ENCODE results near the gene RAVER1. TPM values are rescaled to one million over a fixed set of nuclear protein-coding genes. Genes with fewer than 3 reads are reported as not detected.

RAVER1 gene
- total and polyA plus RNA-seq, 2 donors (not counting 3 experiments of a cell fraction or from before 2014, with no cell fraction given), result 5.2 to 47.6 TPM

DNA sequence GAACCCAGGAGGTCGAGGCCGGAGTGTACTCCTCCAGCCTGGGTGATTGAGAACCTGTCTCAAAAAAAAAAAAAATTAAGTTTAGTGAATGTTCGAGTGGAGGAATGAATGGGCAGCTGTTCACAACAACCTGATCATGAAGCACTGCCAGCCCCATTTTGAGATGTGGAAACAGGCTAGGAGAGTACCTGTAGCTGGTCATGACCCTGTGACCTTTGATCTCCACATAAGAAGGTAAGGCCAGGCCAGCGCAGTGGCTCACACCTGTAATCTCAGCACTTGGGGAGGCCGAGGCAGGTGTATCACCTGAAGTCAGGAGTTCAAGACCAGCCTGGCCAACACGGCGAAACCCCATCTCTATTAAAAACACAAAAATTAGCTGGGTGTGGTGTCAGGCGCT, 7.6 kb downstream of the RAVER1 start:
- CTCF ChIA-PET, result no interaction called here
- Histone ChIP-seq H3K36me3 (ENCODE audit: control insufficient read depth in 2 of 2, extremely low read depth in 1 of 2, insufficient read depth in 2 of 2, low read length in 2 of 2) (peaks cover 9 to 55% of the 10 kb centered on the region in 2 experiments), H3K4me3 (replicated peaks in 1 of 3; ENCODE audit: insufficient read depth in 1 of 3, low read depth in 1 of 3, low read length in 3 of 3) (no peak overlapping the region), H3K9ac (replicated peaks; ENCODE audit: extremely low read depth, insufficient read depth, low read length) (no peak overlapping the region), H3K4me1 (ENCODE audit: control insufficient read depth, extremely low read depth, insufficient read depth, low read length) (no peaks in the 10 kb centered on the region), H3K9me1 (replicated peaks; ENCODE audit: control insufficient read depth, extremely low read depth, insufficient read depth, low read length) (no peaks in the 10 kb centered on the region), H3K27me3 (ENCODE audit: control insufficient read depth in 2 of 2, insufficient read depth in 2 of 2, low read length in 2 of 2) (no peaks in the 10 kb centered on the region), H2AFZ (ENCODE audit: low read depth, low read length) (no peak overlapping the region), H3K9me3 (replicated peaks; ENCODE audit: control insufficient read depth, insufficient read depth, low read length) (no peaks in the 10 kb centered on the region), H3K79me2 (ENCODE audit: control insufficient read depth, insufficient read depth, low read length) (peaks cover 7% of the 10 kb centered on the region), H3K4me2 (ENCODE audit: insufficient read depth, low read length) (no peak overlapping the region), H4K20me1 (replicated peaks; ENCODE audit: control insufficient read depth, extremely low read depth, insufficient read depth, low read length) (no peaks in the 10 kb centered on the region), H3K27ac (ENCODE audit: insufficient read depth, low read depth, low read length) (no peak overlapping the region)
- POLR2A ChIA-PET, result interaction anchor here (0.6 kb wide), 1 partner anchor 46 kb away, joined by 3 read pairs; no protein-coding TSS in a partner anchor
- no TSS peak for BruUV-seq (replicated peaks)
- FAIRE-seq, result no peak
- dilution Hi-C loops (cut with MboI; ENCODE audit: extremely low pct_ligation_motif_present, low sequenced_read_pairs) (no loop called here), intact Hi-C loops (cut with micrococcal nuclease) (no loop called here)
- no peak for TF ChIP-seq GATA2 (IDR thresholded peaks at IDR 0.05; ENCODE audit: insufficient read depth, insufficient read length, low read depth, low read length)
- no peak for TF ChIP-seq JUN (IDR thresholded peaks at IDR 0.05; ENCODE audit: borderline replicate concordance, insufficient read depth, insufficient read length, low read depth)
- no peak for TF ChIP-seq POLR2AphosphoS5 (IDR thresholded peaks at IDR 0.05; ENCODE audit: insufficient read depth, low read depth, low read length)
- no peak for DNase-seq (ENCODE audit: low read depth, low spot score)

DNA sequence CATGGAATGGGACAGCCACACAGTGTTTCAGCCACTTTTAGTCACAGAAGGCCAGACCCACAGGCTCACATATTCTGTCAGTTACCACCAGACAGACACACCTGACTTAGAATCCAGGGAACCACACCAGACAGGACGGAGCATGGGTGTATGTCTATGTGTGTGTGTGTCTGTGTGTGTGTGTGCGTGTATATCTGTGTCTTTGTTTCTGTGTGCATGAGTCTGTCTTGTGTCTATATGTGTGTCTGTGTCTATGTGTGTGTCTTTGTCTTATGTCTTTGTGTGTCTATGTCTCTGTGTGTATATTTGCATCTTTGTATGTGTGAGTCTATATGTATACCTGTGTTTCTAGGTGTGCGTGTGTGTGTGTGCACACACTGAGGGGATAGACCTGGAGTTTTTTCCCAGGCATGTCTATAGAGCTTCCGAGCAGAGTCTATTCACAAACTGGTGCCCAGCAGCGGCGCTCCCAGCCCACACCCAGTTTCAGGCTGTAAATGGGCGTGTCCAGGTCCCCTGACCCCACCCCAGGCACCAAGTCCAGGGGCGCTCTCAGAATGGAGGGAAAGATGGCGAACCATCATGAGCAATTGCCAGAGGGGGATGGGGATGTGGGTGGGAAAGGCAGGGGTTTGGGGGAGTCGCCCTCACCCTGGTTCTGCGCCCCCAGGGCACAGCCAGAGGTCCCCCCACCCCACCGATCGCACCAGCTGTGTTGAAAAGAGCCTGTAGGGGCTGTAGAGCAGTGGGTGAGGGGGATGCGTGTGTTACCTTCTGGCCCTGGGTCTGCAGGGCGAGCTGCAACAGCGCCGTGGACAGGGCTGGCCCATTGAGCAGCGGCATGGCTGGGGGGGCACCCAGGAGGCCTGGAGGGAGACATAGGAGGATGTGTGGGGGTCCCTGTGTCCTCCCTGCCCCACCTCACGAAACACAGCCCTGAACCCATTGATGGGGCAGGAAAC, 11.2 kb downstream of the RAVER1 start:
- no peak overlapping the region for H3K4me2 ChIP-seq (ENCODE audit: insufficient read depth, low read length)
- H2AFZ ChIP-seq (ENCODE audit: low read depth, low read length), result no peak overlapping the region
- H3K27ac ChIP-seq (ENCODE audit: insufficient read depth, low read depth, low read length), result no peak overlapping the region
- H3K27me3 ChIP-seq (ENCODE audit: control insufficient read depth in 2 of 2, insufficient read depth in 2 of 2, low read length in 2 of 2), result no peaks in the 10 kb centered on the region
- peaks cover 9 to 51% of the 10 kb centered on the region in 2 experiments for H3K36me3 ChIP-seq (ENCODE audit: control insufficient read depth in 2 of 2, extremely low read depth in 1 of 2, insufficient read depth in 2 of 2, low read length in 2 of 2)
- POLR2A ChIA-PET, result interaction anchor here (1.7 kb wide), 1 partner anchor 11 kb away, joined by 4 read pairs; the partner anchor contains the start of gene RAVER1
- H3K9me3 ChIP-seq (replicated peaks; ENCODE audit: control insufficient read depth, insufficient read depth, low read length), result no peaks in the 10 kb centered on the region
- dilution Hi-C loops (cut with MboI; ENCODE audit: extremely low pct_ligation_motif_present, low sequenced_read_pairs) (no loop called here), intact Hi-C loops (cut with micrococcal nuclease) (no loop called here)
- CTCF ChIA-PET, result no interaction called here
- no peak for FAIRE-seq
- TF ChIP-seq, protein P1, sequence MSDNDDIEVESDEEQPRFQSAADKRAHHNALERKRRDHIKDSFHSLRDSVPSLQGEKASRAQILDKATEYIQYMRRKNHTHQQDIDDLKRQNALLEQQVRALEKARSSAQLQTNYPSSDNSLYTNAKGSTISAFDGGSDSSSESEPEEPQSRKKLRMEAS (IDR thresholded peaks at IDR 0.05; ENCODE audit: insufficient read depth, insufficient read length), result no peak
- TF ChIP-seq POLR2AphosphoS5 (IDR thresholded peaks at IDR 0.05; ENCODE audit: insufficient read depth, low read depth, low read length), result peak; percentile 6
- no peak for TF ChIP-seq MYC (IDR thresholded peaks at IDR 0.05; ENCODE audit: low read depth, low read length)
- no TSS peak for BruUV-seq (replicated peaks)
- no peak overlapping the region for H3K4me3 ChIP-seq (replicated peaks in 1 of 3; ENCODE audit: insufficient read depth in 1 of 3, low read depth in 1 of 3, low read length in 3 of 3)
- DNase-seq (ENCODE audit: low read depth, low spot score), result no peak
- H3K79me2 ChIP-seq (ENCODE audit: control insufficient read depth, insufficient read depth, low read length), result no peaks in the 10 kb centered on the region
- no peaks in the 10 kb centered on the region for H3K4me1 ChIP-seq (ENCODE audit: control insufficient read depth, extremely low read depth, insufficient read depth, low read length)
- H3K9me1 ChIP-seq (replicated peaks; ENCODE audit: control insufficient read depth, extremely low read depth, insufficient read depth, low read length), result no peaks in the 10 kb centered on the region
- H4K20me1 ChIP-seq (replicated peaks; ENCODE audit: control insufficient read depth, extremely low read depth, insufficient read depth, low read length), result no peaks in the 10 kb centered on the region
- no peak overlapping the region for H3K9ac ChIP-seq (replicated peaks; ENCODE audit: extremely low read depth, insufficient read depth, low read length)

Measured in endothelial cell of umbilical vein (primary cell).